ENCODE data around the gene UBTD2.

Gene UBTD2

DNA sequence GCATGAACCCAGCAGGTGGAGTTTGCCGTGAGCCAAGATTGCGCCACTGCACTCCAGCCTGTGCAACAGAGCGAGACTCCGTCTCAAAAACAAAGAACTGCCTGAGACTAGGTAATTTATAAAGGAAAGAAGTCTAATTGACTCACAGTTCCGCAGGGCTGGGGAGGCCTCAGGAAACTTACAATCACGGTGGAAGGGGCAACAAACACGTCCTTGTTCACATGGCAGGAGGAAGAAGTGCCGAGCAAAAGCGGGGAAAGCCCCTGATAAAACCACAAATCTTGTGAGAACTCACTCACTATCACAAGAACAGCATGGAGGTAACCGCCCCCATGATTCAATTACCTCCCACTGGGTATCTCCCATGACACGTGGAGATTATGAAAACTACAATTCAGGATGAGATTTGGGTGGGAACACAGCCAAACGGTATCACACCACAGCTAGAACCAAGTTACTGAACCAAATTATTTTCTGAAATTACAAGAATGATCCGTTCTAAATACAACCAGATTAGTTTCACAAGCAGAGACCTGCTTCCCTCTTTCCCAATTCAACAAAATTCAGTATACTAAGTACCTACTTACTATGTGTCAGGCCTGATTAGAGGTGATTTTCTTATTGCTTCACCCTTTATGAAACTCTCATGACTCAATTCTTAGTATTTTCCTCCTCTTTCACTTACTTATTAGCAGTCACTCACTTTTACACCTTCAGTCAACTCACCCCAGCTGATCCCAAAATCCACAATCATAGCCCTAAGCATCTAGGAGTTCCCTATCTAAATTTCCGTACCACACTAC is 8.4 kb downstream of the UBTD2 start:
- no peak for TF ChIP-seq CTCF (IDR thresholded peaks at IDR 0.05; ENCODE audit: control extremely low read depth, extremely low read depth, low read depth, missing control alignments)
- no peak for DNase-seq (ENCODE audit: extremely low spot score)
- POLR2A ChIA-PET: no interaction called here
- CTCF ChIA-PET: no interaction called here

GRCh38 chr5:172267943-172268342 is 15.6 kb downstream of the UBTD2 start:
- ChIA-PET POLR2A (no interaction called here), CTCF (interaction anchor here (2.4 kb wide), 1 partner anchor 15 kb away, joined by 8 read pairs; the partner anchor contains the start of gene UBTD2)
- no peak for DNase-seq (ENCODE audit: extremely low spot score)
- TF ChIP-seq CTCF (IDR thresholded peaks at IDR 0.05; ENCODE audit: control extremely low read depth, extremely low read depth, low read depth, missing control alignments): no peak

GRCh38 chr5:172266676-172267092 is 16.9 kb downstream of the UBTD2 start:
- TF ChIP-seq CTCF (IDR thresholded peaks at IDR 0.05; ENCODE audit: control extremely low read depth, extremely low read depth, low read depth, missing control alignments): no peak
- CTCF ChIA-PET: interaction anchor here (2.4 kb wide), 1 partner anchor 16 kb away, joined by 8 read pairs; the partner anchor contains the start of gene UBTD2
- POLR2A ChIA-PET: no interaction called here
- no peak for DNase-seq (ENCODE audit: extremely low spot score)

DNA sequence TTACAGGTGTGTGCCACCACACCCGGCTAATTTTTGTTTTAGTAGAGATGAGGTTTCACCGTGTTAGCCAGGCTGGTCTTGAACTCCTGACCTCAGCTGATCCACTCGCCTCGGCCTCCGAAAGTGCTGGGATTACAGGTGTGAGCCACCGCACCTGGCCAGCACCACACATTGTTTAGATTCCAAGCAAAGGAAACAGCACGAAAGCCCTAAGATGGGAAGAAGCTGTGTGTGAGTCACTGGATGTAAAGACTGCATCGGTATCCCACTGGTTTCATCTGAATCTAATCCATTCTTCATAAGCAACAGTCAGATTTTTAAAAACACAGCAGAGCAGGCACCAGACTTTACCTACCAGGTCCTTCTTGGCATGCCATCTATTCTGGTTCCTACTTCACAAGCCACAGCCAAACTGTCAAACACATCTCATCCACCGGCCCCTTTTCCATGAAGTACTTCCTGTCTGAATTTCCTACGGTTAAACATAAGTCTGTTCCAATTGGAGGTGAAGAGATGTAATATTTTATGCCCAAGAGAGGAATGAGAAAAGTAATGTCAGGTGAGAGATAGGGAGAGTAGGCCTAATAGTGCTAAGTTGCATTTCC is 17.4 kb downstream of the UBTD2 start:
- ChIA-PET POLR2A (no interaction called here), CTCF (interaction anchor here (2.4 kb wide), 1 partner anchor 17 kb away, joined by 8 read pairs; the partner anchor contains the start of gene UBTD2)
- TF ChIP-seq CTCF (IDR thresholded peaks at IDR 0.05; ENCODE audit: control extremely low read depth, extremely low read depth, low read depth, missing control alignments): no peak
- DNase-seq (ENCODE audit: extremely low spot score): no peak

GRCh38 chr5:172264815-172265395 is 18.7 kb downstream of the UBTD2 start:
- POLR2A ChIA-PET: no interaction called here
- no peak for DNase-seq (ENCODE audit: extremely low spot score)
- TF ChIP-seq CTCF (IDR thresholded peaks at IDR 0.05; ENCODE audit: control extremely low read depth, extremely low read depth, low read depth, missing control alignments): no peak
- CTCF ChIA-PET: no interaction called here

- CTCF ChIA-PET: no interaction called here
- POLR2A ChIA-PET: no interaction called here
- TF ChIP-seq CTCF (IDR thresholded peaks at IDR 0.05; ENCODE audit: control extremely low read depth, extremely low read depth, low read depth, missing control alignments): no peak
- DNase-seq (ENCODE audit: extremely low spot score): no peak
Observed at GRCh38 chr5:172255444-172255843, 28.1 kb downstream of the UBTD2 start.

Data from GM10248 (cell line).